ENCODE results near the gene TREX2. TPM values are rescaled to one million over a fixed set of nuclear protein-coding genes. Genes with fewer than 3 reads are reported as not detected.

The TREX2 gene
- total and polyA plus RNA-seq, 2 of the 4 experiments (the other 2 are of a cell fraction): 0.36 to 0.84 TPM

DNA sequence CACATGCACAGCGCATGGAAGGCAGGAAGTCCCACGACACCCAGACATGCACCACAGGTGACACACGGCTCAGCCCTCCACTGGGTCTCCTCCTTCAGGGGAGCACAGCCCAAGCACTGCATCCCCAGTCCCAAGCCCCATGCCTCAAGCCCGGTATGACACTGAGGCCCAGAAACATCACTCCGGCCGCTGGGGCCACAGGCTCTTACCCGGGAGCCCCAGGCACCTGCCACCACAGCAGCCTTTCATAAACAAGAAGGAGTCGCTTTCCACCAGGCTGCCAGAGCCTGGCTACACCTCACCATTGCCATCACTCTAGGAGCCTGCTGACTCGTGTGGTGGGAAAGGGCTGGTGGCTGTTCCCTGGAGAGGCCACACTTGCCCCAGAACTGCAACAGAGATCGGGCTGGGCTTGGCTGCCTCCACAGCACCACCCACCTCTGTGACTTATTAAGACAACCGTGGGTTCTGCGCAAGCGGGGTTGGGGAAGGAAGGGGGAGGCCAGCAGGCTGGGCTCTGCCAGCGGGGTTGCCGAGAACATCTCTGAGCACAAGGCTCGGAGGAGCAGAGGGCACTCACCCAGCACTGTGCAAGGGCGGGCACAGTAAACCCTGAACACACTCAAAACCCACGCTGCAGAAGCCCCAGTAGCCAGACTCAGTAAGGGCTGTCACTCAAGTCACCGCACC, 20.0 kb upstream of the TREX2 start:
- Histone ChIP-seq H2BK15ac (ENCODE audit: low read depth, low read length) (no peak overlapping the region), H3K9me1 (ENCODE audit: insufficient read depth, low read length) (no peaks in the 10 kb centered on the region), H3K4ac (ENCODE audit: low read depth, low read length) (no peak overlapping the region), H3K36me3 (ENCODE audit: control insufficient read depth, insufficient read depth, low read length) (no peaks in the 10 kb centered on the region; the same call in 1 of the 2 replicates), H3K4me3 (ENCODE audit: insufficient read depth, low read depth, low read length) (no peak overlapping the region), H2BK120ac (ENCODE audit: low read depth, low read length) (no peak overlapping the region), H2BK20ac (ENCODE audit: low read depth, low read length) (no peak overlapping the region), H4K91ac (ENCODE audit: insufficient read depth, low read depth, low read length) (no peak overlapping the region), H2BK5ac (ENCODE audit: low read depth, low read length, poor library complexity, severe bottlenecking) (no peak overlapping the region), H2AK5ac (ENCODE audit: low read depth, low read length) (no peak overlapping the region), H2AFZ (replicated peaks; ENCODE audit: low read length, poor library complexity) (no peak overlapping the region), H3K27ac (ENCODE audit: insufficient read depth, low read length) (no peak overlapping the region), H4K5ac (ENCODE audit: low read depth, low read length) (no peak overlapping the region), H4K8ac (ENCODE audit: low read depth in 2 of 2, low read length in 2 of 2) (no peak overlapping the region), H3K23ac (ENCODE audit: low read depth, low read length) (no peak overlapping the region), H4K20me1 (ENCODE audit: insufficient read depth, low read length) (no peaks in the 10 kb centered on the region), H3K4me1 (ENCODE audit: control insufficient read depth, insufficient read depth, low read length) (no peaks in the 10 kb centered on the region; the same call in 1 of the 2 replicates), H3K9ac (ENCODE audit: low read depth, low read length) (no peak overlapping the region), H3K79me1 (ENCODE audit: low read depth in 1 of 2, low read length in 2 of 2) (peaks cover 0 to 11% of the 10 kb centered on the region in 2 experiments; a peak in 2 of 4 replicates), H3K14ac (replicated peaks; ENCODE audit: low read depth, low read length) (no peak overlapping the region), H3K56ac (ENCODE audit: extremely low read depth, insufficient read depth, low read length) (no peak overlapping the region), H3K27me3 (ENCODE audit: control insufficient read depth, insufficient read depth, low read length) (no peaks in the 10 kb centered on the region), H3K9me3 (ENCODE audit: control insufficient read depth, insufficient read depth, low read length) (no peaks in the 10 kb centered on the region), H3K4me2 (ENCODE audit: low read depth, low read length) (no peak overlapping the region), H3K18ac (ENCODE audit: low read depth, low read length) (no peak overlapping the region), H2AK9ac (replicated peaks; ENCODE audit: low read depth, low read length, poor library complexity) (peak overlapping the region; percentile 23)
- ChIA-PET POLR2A (ENCODE audit: unreplicated experiment) (no interaction called here), CTCF (no interaction called here)
- BruUV-seq (replicated peaks): no TSS peak
- TF ChIP-seq, protein P1, sequence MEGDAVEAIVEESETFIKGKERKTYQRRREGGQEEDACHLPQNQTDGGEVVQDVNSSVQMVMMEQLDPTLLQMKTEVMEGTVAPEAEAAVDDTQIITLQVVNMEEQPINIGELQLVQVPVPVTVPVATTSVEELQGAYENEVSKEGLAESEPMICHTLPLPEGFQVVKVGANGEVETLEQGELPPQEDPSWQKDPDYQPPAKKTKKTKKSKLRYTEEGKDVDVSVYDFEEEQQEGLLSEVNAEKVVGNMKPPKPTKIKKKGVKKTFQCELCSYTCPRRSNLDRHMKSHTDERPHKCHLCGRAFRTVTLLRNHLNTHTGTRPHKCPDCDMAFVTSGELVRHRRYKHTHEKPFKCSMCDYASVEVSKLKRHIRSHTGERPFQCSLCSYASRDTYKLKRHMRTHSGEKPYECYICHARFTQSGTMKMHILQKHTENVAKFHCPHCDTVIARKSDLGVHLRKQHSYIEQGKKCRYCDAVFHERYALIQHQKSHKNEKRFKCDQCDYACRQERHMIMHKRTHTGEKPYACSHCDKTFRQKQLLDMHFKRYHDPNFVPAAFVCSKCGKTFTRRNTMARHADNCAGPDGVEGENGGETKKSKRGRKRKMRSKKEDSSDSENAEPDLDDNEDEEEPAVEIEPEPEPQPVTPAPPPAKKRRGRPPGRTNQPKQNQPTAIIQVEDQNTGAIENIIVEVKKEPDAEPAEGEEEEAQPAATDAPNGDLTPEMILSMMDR (conservative IDR thresholded peaks at IDR 0.05; ENCODE audit: low read depth, low read length): no peak
- TF ChIP-seq RCOR1 (IDR thresholded peaks at IDR 0.05; ENCODE audit: insufficient replicate concordance, low read length) (no peak), MAFK (IDR thresholded peaks at IDR 0.05; ENCODE audit: low read depth, low read length) (no peak), RAD21 (IDR thresholded peaks at IDR 0.05; ENCODE audit: low read length) (no peak), MAZ (IDR thresholded peaks at IDR 0.05; ENCODE audit: borderline replicate concordance, low read depth, low read length) (no peak)
- TF ChIP-seq, protein P2, sequence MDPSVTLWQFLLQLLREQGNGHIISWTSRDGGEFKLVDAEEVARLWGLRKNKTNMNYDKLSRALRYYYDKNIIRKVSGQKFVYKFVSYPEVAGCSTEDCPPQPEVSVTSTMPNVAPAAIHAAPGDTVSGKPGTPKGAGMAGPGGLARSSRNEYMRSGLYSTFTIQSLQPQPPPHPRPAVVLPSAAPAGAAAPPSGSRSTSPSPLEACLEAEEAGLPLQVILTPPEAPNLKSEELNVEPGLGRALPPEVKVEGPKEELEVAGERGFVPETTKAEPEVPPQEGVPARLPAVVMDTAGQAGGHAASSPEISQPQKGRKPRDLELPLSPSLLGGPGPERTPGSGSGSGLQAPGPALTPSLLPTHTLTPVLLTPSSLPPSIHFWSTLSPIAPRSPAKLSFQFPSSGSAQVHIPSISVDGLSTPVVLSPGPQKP (IDR thresholded peaks at IDR 0.05; ENCODE audit: borderline replicate concordance, low read depth, low read length): no peak
- dilution Hi-C loops (cut with HindIII; ENCODE audit: low sequenced_read_pairs, unreplicated experiment): no loop called here
- intact Hi-C loops (cut with micrococcal nuclease): no loop called here
- in situ Hi-C loops (cut with MboI; ENCODE audit: low sequenced_read_pairs): loop anchor here (25.0 kb wide), 1 partner anchor 429 kb away; no protein-coding TSS in a partner anchor
- DNase-seq: no peak
- ATAC-seq (ENCODE audit: low read depth): no peak
- WGBS, 2 experiments (ENCODE audit: extremely low coverage in 2 of 2, insufficient read length in 1 of 2): 88% methylated on average over 8 of the region's 19 CpGs; no CpG with 5 or more reads in 1 of the 2 experiments

All from IMR-90 (cell line).